Colon (tissue), 2 donors: ENCODE measurements around the gene RHBDL3.
"Not testable (repeated sequence)": the region's sequence is repeated elsewhere in the genome, so short reads cannot be mapped to it uniquely, and the experiment has no call there.

Experiments used
- FAIRE-seq: peaks from 2 replicates; lab custom pipeline; 2012; peaks lifted over from hg19 to GRCh38; lab: Jason Lieb, UNC
- donor health status: control.
- donor health status: control.

RHBDL3 gene

GRCh38 chr17:32289471-32290070, 23.9 kb downstream of the RHBDL3 start:
- no peak for FAIRE-seq

DNA sequence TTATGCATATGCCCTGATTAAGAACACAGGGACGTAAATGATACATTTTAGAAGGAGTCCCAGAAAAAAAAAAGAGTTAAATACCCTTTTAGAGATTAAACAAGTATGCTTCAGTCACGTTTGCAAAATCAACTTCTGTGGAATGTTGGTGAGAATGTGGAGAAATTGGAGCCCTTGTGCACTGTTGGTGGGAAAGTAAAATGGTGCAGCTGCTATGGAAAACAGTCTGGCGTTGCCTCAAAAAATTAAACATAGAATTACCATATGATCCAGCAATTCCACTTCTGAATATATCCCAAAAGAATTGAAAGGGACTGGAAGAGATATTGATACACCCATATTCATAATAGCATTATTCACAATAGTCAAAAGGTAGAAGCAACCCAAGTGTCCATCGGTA, 26.5 kb downstream of the RHBDL3 start:
- no peak for FAIRE-seq

DNA sequence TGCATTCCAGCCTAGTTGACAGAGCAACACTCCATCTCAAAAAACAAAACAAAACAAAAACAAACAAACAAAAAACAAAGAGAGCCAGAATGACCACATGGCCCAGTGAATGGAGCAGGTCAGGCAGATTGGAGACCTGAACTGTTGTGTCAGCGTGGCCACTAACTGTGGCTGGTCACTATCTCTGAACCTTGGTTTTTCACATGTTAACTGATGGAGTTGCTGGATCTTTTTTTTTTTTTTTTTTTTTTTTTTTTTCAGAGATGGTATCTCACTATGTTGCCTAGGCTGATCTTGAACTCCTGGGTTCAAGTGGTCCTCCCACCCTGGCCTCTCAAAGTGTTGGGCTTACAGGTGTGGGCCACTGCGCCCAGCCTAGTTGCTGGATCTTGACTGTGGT, 31.8 kb downstream of the RHBDL3 start:
- FAIRE-seq, result no peak

DNA sequence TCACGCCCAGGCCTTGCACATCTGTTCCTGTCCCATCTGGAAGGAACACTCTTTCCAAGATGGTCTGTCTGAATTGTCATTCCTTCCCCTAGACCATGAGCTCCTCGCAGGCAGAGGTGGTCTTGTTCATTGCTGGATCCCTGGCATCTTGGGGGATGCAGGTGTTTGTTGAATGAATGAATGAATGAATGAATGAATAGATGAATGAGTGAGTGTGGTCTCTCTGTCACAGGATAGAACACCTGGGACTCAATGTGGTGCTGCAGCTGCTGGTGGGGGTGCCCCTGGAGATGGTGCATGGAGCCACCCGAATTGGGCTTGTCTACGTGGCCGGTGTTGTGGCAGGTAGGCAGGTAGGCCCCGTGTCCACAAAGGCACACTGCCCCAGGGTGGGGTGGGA, 32.2 kb downstream of the RHBDL3 start:
- FAIRE-seq, result no peak

DNA sequence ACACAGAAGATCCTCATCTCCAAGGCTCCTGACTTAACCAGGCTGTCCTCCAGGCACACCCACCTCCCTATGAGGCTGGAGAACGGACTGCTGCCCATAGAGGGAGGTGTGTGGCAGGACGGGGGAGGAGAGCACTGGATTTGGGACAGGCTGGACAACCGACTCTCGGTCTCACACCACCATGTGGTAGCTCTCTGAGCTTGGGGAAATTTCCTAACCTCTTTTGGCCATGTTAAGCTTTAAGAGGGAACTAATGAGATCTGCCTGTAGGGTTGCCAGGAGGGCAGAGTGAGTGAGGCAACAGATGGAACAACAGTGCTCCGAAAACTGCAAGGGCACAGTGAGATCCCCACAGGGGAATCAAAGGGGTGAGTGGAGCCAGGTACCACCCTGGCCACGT, 32.7 kb downstream of the RHBDL3 start:
- FAIRE-seq, result no peak

DNA sequence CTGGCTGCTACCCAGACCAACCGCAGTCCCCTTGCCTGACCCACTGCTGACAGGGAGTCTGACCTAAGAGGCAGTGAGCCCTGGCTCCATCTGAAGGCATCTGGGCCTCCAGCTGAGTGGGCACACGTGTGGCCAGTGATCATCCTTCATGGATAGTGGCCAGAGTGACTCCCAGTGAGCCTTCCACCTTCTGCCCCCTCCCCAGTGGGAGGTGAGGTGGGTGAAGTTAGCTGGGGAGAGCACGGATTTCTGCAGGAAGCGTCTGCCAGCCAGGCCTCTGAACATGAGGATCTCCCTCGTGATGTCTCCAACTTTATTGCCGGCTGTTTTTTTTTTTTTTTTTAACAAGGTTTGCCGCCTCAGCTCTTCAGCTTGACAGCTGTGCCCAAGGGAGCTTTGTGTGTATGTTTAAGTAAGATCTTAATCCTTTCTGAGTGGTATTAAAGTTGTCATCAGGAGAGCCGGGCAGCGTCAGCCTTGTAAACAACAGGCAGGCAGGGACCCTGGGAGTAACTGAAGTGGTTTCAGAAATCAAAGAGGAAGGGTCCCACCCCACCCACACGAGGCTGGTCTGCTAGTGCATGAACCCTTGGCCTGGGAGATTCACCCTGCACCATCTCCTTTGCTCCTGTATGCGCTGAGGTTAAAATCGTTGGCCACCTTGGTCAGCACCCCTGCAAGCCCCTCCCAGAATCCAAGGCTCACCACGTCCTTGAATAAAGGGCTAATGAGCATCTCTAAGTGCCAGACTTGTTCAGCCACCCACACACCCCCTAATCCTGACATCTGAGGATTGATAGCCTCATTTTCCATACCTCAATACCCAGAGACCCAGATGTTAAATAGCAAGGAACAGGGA, 33.3 kb downstream of the RHBDL3 start:
- no peak for FAIRE-seq

- FAIRE-seq, result no peak
Measured at GRCh38 chr17:32299580-32300164, 34.0 kb downstream of the RHBDL3 start.

- FAIRE-seq, result no peak
Measured at GRCh38 chr17:32302037-32302436, 36.4 kb downstream of the RHBDL3 start.

GRCh38 chr17:32302860-32303649, 37.4 kb downstream of the RHBDL3 start:
- no peak for FAIRE-seq

DNA sequence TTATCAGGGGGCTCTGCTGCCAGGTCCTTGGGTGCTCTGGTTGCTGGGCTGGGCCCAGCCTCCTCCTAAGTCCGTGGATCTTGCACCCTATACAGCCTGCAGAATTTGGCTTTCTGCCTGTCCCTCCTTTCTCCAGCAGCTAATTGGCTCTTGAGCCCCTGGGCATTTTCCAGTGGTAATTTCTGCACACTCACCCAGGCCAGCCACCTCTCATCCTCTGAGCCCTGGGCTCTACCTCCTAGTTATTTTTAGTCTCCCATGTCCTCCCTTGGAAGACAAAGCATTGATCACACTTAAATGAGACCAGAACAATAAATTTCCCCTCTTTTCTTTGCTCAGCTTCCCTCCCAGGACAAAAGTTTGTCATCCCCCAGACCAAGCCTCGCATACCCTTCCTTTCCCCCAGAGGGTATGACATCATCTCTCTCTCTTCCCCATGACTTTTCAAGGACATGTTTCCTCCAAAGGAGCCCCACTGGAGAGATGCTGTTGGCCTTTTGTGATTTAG, 38.2 kb downstream of the RHBDL3 start:
- FAIRE-seq, result no peak

- no peak for FAIRE-seq
Measured at GRCh38 chr17:32305049-32305448, 39.4 kb downstream of the RHBDL3 start.

- FAIRE-seq, result no peak
Measured at GRCh38 chr17:32307658-32308057, 42.0 kb downstream of the RHBDL3 start.

DNA sequence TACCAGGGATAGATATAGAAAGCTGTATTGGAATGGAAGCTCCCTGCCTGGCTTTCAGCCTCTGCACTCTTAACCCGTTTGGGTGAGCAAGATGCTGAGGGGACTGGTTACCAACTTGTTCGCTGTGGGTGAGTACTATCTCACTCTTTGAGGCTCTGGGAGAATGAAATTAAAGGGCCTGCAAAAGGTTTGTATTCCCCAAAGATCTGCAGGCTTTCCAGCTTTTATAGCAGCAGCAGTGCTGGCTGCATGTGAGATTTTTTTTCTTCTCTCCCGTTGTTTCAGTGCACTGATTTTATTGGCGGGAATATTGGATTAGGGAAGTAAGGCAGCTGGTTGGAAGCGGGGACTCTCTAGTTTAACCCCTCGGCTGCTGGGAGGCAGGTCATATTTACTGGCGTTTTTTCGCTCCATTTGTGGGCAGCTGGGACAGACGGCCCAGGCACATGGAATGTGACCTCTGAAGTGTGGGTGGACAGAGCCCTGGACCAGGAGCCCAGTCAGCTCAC, 45.5 kb downstream of the RHBDL3 start:
- no peak for FAIRE-seq

DNA sequence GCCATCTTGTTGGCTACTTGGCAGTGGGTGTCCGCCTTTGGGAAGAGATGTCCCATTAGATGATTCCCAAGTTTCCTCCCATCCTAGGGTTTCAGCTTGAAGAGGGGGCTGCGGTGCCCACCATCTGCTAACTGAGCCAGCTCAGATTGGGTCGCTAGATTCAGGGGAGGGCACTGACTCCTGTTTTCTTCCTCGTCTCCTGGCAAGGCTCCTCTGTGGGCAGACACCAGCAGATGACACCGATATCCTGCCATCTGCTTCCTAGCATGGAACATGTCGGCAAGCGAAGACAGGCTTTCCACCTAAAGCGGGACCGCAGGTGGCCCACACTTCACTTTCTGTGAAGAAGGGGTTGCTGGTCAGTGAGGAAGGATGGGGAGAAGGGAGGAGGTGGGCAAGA, 49.0 kb downstream of the RHBDL3 start:
- no peak for FAIRE-seq

DNA sequence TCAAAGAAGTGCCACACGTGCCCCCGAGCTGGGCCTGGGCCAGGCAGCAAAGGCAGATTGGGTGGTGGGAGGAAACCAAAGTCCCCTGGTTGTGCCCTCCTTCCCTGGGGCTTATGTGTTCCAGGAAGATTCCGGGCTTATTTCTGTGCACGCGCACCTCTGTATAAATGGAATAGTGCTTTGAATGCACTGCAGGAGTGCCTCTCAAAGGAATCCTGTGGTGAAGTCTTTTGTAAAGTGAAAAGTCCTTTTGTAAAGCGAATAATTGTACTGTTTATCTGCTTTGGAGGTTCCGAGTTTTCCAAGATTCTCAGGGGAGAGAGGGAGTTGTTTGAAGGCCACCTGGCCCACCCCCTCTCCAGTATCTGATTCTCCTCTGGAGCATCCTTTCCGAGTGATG, 49.5 kb downstream of the RHBDL3 start:
- FAIRE-seq, result no peak

- FAIRE-seq, result not testable (repeated sequence)
Measured at GRCh38 chr17:32316653-32317052, 51.0 kb downstream of the RHBDL3 start.

GRCh38 chr17:32317353-32317752, 51.7 kb downstream of the RHBDL3 start:
- FAIRE-seq, result no peak

GRCh38 chr17:32318071-32318470, 52.4 kb downstream of the RHBDL3 start:
- no peak for FAIRE-seq

- FAIRE-seq, result no peak
Measured at GRCh38 chr17:32319548-32319905, 53.9 kb downstream of the RHBDL3 start.

- not testable (repeated sequence) for FAIRE-seq
Measured at GRCh38 chr17:32320080-32320479, 54.4 kb downstream of the RHBDL3 start.

GRCh38 chr17:32320847-32321246, 55.2 kb downstream of the RHBDL3 start:
- no peak for FAIRE-seq

DNA sequence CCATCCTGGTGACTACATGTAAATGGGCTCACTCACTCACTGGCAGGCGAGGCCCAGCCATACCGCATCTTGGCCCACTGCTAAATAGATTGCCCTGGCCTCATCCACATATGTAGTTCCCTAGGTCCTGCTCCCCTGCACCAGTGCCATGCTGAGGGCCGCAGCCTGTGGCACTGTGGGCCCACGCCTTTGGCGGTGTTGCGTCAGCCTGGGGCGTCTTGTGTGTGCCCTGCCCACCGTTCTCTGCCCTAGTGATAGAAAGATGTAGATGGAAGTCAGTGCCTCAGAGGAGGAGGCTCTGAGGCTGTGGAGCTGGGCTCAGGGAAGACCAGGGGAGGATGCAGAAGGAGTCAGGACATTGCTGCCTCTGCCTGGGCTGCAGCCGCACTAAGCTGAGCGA, 57.4 kb downstream of the RHBDL3 start:
- no peak for FAIRE-seq
